Caco-2 (cell line): ENCODE measurements around the gene PHF21B. TPM values are rescaled to one million over a fixed set of nuclear protein-coding genes. Genes with fewer than 3 reads are reported as not detected.

Source experiments
- Bru-seq: library from RNA; stranded (reverse); fragments of 400-500 nt; gene quantifications from one replicate; lab custom pipeline; 2021; lab: Mats Ljungman, UMichigan
- BruChase-seq, 2 experiments: library from RNA; stranded (reverse); fragments of 400-500 nt; gene quantifications; one replicate each; lab custom pipeline; 2021; lab: Mats Ljungman, UMichigan
- BruUV-seq: library from RNA; stranded (reverse); fragments of 400-500 nt; replicated peaks from 2 replicates; lab custom pipeline; 2021; lab: Mats Ljungman, UMichigan
- CTCF ChIA-PET: fragments of 300-600 bp; sonication (Branson Sonifier 250); formaldehyde crosslinking; loops from one replicate; lab custom pipeline; 2022; ENCODE audit warnings: antibody characterized with exemption; lab: Charles Lee
- POLR2A ChIA-PET: fragments of 300-600 bp; sonication (Branson Sonifier 250); formaldehyde crosslinking; loops from one replicate; lab custom pipeline; 2022; ENCODE audit warnings: antibody characterized with exemption; lab: Charles Lee
- DNase-seq, 2 experiments: peaks; one replicate each; pipeline versions ENCODE4 v3.0.0 to v3.0.0-alpha.2; 2020 to 2022
- H3K27me3 ChIP-seq: replicated peaks from 2 replicates; pipeline ENCODE4 v1.6.0; 2011; ENCODE audit warnings: low read length; ENCODE audit not compliant: control insufficient read depth, insufficient read depth
- H3K36me3 ChIP-seq: 2 replicates; pipeline ENCODE4 v1.5.1; 2011; ENCODE audit warnings: low read length; ENCODE audit not compliant: control insufficient read depth, insufficient read depth
- H3K4me1 ChIP-seq: fragments of 250-450 bp; sonication (Bioruptor Pico); 2 replicates; pipeline ENCODE4 v1.5.1; 2020; ENCODE audit warnings: mild to moderate bottlenecking
- H3K4me3 ChIP-seq: 2 replicates; pipeline ENCODE4 v1.5.1; 2011; ENCODE audit warnings: low read depth, mild to moderate bottlenecking, control low read depth, low read length
- H3K9me3 ChIP-seq: fragments of 250-450 bp; sonication (Bioruptor Pico); 2 replicates; pipeline ENCODE4 v1.5.1; 2020; ENCODE audit warnings: mild to moderate bottlenecking, moderate library complexity
- H3K27ac Mint-ChIP-seq: one replicate; pipeline ENCODE4 v1.8.0; 2022; ENCODE audit warnings: mixed read lengths; ENCODE audit not compliant: unreplicated experiment
- H3K27me3 Mint-ChIP-seq: one replicate; pipeline ENCODE4 v1.8.0; 2022; ENCODE audit warnings: mixed read lengths; ENCODE audit not compliant: insufficient read depth, unreplicated experiment
- H3K36me3 Mint-ChIP-seq: one replicate; pipeline ENCODE4 v1.8.0; 2022; ENCODE audit warnings: mild to moderate bottlenecking, mixed read lengths; ENCODE audit not compliant: insufficient read depth, unreplicated experiment
- H3K4me1 Mint-ChIP-seq: one replicate; pipeline ENCODE4 v1.8.0; 2022; ENCODE audit warnings: low read depth, mixed read lengths; ENCODE audit not compliant: unreplicated experiment
- H3K4me3 Mint-ChIP-seq: one replicate; pipeline ENCODE4 v1.8.0; 2022; ENCODE audit warnings: mild to moderate bottlenecking, moderate library complexity, mixed read lengths; ENCODE audit not compliant: unreplicated experiment
- H3K9me3 Mint-ChIP-seq: one replicate; pipeline ENCODE4 v1.8.0; 2022; ENCODE audit warnings: mixed read lengths; ENCODE audit not compliant: unreplicated experiment
- intact Hi-C: fragments of 100-400 bp; cut with micrococcal nuclease; formaldehyde crosslinking; loops from one replicate; pipeline ENCODE4 v1.10.0; 2022; ENCODE audit not compliant: unreplicated experiment
- long read RNA-seq: library from polyadenylated mRNA; stranded (forward); transcript quantifications from one replicate; pipeline ENCODE4 v2.0.0, GENCODE V29; 2022
- total RNA-seq: library from RNA; stranded (reverse); gene quantifications from 2 replicates; pipeline ENCODE4 v1.2.3, GENCODE V29; 2022
- TF ChIP-seq, protein P1 (sequence below), 2 experiments: fragments of 200-600 bp in 1 of 2; IDR thresholded peaks; 1 replicate in 1 of 2; 2 replicates in 1 of 2; pipeline versions ENCODE4 v1.5.1 to v1.8.0; 2011 to 2022; ENCODE audit warnings: antibody characterized with exemption in 1 of 2, control low read depth in 1 of 2, inconsistent platforms in 1 of 2, low read depth in 1 of 2, low read length in 1 of 2, mild to moderate bottlenecking in 1 of 2, moderate library complexity in 1 of 2; ENCODE audit not compliant: insufficient read depth in 1 of 2, severe bottlenecking in 1 of 2, unreplicated experiment in 1 of 2

Gene PHF21B
- total RNA-seq: 0.98 TPM in 1 of 2 replicates, not detected in the other
- percentile 18 among the genes with signal in this experiment for Bru-seq, nascent RNA
- percentile 21 among the genes with signal in this experiment for BruChase-seq, experiment 1, labeled RNA remaining after a 2-hour chase
- percentile 25 among the genes with signal in this experiment for BruChase-seq, experiment 2, labeled RNA remaining after a 6-hour chase
- long read RNA-seq: 0 reads

DNA sequence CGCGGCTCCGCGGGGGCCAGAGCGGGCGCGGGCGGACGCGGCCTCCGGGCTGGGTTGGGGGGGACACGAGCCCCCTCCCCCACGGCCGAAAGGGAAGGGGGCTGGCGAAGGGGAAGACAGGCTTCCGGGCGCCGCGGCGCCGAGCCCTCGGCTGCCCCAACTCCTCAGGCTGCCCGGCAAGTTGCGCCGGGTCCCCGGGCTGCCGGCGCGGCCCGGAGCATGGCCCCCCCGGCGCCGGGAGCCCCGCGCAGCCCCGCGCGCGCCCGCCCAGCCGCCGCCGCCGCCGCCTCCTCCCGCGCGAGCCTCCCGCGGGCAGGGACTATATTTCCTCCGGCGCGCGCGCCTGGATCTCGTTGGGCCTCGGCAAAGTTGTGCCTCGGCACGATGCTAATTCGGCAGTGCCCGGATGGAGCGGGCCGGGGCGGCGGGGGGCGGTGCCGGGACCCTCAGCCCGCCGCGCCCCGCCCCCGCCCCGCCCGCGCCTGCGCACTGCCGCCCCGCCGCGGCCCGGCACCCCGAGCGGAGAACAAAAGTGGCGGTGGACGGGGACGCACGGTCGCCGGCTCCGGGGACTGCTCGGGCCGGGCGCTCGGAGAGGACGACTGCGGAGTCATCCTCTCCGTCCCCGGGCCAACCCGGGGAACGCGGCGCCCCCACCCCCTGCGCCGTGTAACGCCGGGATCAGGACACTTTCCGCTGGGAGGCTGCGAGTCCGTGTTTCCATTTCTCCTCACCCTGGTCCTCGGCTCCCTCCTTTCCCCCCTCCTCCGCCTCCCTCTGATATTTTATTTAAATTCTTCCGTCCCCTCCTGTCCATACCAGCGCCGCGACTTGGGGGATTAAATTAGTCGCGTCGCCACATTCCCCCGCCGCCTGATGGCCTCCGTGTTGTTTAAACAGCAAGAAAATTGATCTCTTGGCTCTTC lies at the start of gene PHF21B:
Gene PHF21B, minus strand, starts transcription at position 400 of the 926 bp plus-strand sequence. CDS start 456 bp downstream, outside the sequence.
- DNase-seq: peak in 1 of 2 experiments; percentile 60
- Mint-ChIP-seq H3K36me3 (peaks cover 5% of the 10 kb centered on the region), H3K4me3 (peak within 1 kb of the TSS; percentile 76), H3K27me3 (peaks cover 38% of the 10 kb centered on the region), H3K27ac (no peak within 1 kb of the TSS), H3K9me3 (no peaks in the 10 kb centered on the region), H3K4me1 (peaks cover 8% of the 10 kb centered on the region)
- Histone ChIP-seq H3K36me3 (no peaks in the 10 kb centered on the region), H3K4me3 (peak within 1 kb of the TSS; percentile 53), H3K4me1 (peaks cover 4% of the 10 kb centered on the region), H3K9me3 (no peaks in the 10 kb centered on the region), H3K27me3 (peaks cover 1% of the 10 kb centered on the region; the same call in 1 of the 2 replicates)
- TF ChIP-seq, protein P1, sequence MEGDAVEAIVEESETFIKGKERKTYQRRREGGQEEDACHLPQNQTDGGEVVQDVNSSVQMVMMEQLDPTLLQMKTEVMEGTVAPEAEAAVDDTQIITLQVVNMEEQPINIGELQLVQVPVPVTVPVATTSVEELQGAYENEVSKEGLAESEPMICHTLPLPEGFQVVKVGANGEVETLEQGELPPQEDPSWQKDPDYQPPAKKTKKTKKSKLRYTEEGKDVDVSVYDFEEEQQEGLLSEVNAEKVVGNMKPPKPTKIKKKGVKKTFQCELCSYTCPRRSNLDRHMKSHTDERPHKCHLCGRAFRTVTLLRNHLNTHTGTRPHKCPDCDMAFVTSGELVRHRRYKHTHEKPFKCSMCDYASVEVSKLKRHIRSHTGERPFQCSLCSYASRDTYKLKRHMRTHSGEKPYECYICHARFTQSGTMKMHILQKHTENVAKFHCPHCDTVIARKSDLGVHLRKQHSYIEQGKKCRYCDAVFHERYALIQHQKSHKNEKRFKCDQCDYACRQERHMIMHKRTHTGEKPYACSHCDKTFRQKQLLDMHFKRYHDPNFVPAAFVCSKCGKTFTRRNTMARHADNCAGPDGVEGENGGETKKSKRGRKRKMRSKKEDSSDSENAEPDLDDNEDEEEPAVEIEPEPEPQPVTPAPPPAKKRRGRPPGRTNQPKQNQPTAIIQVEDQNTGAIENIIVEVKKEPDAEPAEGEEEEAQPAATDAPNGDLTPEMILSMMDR (IDR thresholded peaks at IDR 0.05; ENCODE audit: insufficient read depth in 1 of 2, low read depth in 1 of 2, low read length in 1 of 2, severe bottlenecking in 1 of 2, unreplicated experiment in 1 of 2): no peak
- ChIA-PET CTCF (interaction anchor here (0.7 kb wide), 1 partner anchor 37 kb away, joined by 5 read pairs; no protein-coding TSS in a partner anchor), POLR2A (interaction anchor here (0.7 kb wide), 1 partner anchor 52 kb away, joined by 12 read pairs; no protein-coding TSS in a partner anchor)
- BruUV-seq: no TSS peak
- intact Hi-C loops: no loop called here

DNA sequence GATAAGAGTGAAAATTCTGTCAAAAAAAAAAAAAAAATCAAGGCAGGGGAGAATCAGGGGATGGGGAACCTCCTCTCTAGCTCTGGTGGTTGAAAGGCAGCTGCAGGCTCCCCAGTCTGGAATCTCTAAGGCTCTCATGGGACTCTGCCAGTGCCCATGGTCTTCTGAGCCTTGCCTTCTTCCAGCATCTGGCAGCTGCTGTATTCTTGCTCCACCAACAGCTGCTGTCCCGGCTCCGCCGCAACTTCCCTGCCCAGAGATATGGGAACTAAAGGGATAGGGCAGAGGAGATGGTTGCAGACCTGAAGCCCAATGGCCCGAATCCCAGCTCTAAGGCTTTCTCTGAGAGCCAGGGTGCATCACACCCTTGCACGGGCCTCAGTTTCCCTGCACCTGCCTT lies 49.5 kb upstream of the PHF21B start:
- no TSS peak for BruUV-seq
- DNase-seq: no peak
- Histone ChIP-seq H3K27me3 (no peaks in the 10 kb centered on the region), H3K36me3 (no peaks in the 10 kb centered on the region), H3K9me3 (no peaks in the 10 kb centered on the region), H3K4me1 (no peaks in the 10 kb centered on the region), H3K4me3 (no peak overlapping the region)
- POLR2A ChIA-PET: no interaction called here
- peaks cover 7% of the 10 kb centered on the region for H3K27me3 Mint-ChIP-seq
- no peaks in the 10 kb centered on the region for H3K36me3 Mint-ChIP-seq
- TF ChIP-seq, protein P1 (IDR thresholded peaks at IDR 0.05; ENCODE audit: insufficient read depth in 1 of 2, low read depth in 1 of 2, low read length in 1 of 2, severe bottlenecking in 1 of 2, unreplicated experiment in 1 of 2): no peak
- no peak overlapping the region for H3K4me3 Mint-ChIP-seq
- intact Hi-C loops: no loop called here
- H3K27ac Mint-ChIP-seq: no peak overlapping the region
- CTCF ChIA-PET: interaction anchor here (0.6 kb wide), 1 partner anchor 1961 kb away, joined by 4 read pairs; no protein-coding TSS in a partner anchor
- H3K9me3 Mint-ChIP-seq: no peaks in the 10 kb centered on the region
- H3K4me1 Mint-ChIP-seq: no peaks in the 10 kb centered on the region

DNA sequence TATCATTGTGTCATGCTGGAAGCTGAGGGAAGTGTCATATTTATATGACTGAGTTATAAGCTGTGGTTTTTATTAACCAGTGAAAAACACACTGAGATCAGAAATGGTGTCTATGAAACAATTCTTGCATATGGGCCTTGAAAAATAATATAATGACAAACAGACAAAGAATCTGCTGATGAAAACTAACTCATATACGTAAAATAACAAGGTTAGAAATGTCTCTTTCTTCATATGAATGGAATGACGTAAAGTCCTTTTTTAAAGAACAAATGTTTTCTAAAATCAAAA lies 48.8 kb upstream of the PHF21B start:
- Histone ChIP-seq H3K4me3 (no peak overlapping the region), H3K9me3 (no peaks in the 10 kb centered on the region), H3K36me3 (no peaks in the 10 kb centered on the region), H3K27me3 (no peaks in the 10 kb centered on the region), H3K4me1 (no peaks in the 10 kb centered on the region)
- intact Hi-C loops: no loop called here
- no peaks in the 10 kb centered on the region for H3K36me3 Mint-ChIP-seq
- ChIA-PET POLR2A (no interaction called here), CTCF (interaction anchor here (0.6 kb wide), 1 partner anchor 1960 kb away, joined by 4 read pairs; no protein-coding TSS in a partner anchor)
- no peak overlapping the region for H3K27ac Mint-ChIP-seq
- BruUV-seq: no TSS peak
- H3K9me3 Mint-ChIP-seq: no peaks in the 10 kb centered on the region
- no peak overlapping the region for H3K4me3 Mint-ChIP-seq
- peaks cover 7% of the 10 kb centered on the region for H3K27me3 Mint-ChIP-seq
- H3K4me1 Mint-ChIP-seq: no peaks in the 10 kb centered on the region
- DNase-seq: no peak
- TF ChIP-seq, protein P1 (IDR thresholded peaks at IDR 0.05; ENCODE audit: insufficient read depth in 1 of 2, low read depth in 1 of 2, low read length in 1 of 2, severe bottlenecking in 1 of 2, unreplicated experiment in 1 of 2): no peak
